SK-N-MC (cell line): Measurements from ENCODE around the gene E2F3.

Source experiments
- EZH2 ChIP-seq: fragments of 200-600 bp; sonication (generic); IDR thresholded peaks from one replicate; pipeline ENCODE4 v1.6.1; 2017; ENCODE audit warnings: antibody characterized with exemption
- FOXP2 ChIP-seq: optimal IDR thresholded peaks from 2 replicates; pipeline ENCODE3; 2011; ENCODE audit warnings: mild to moderate bottlenecking, moderate library complexity; ENCODE audit not compliant: insufficient read depth; ENCODE audit errors: extremely low read length, control extremely low read depth
- POLR2AphosphoS5 ChIP-seq: IDR thresholded peaks from 2 replicates; pipeline ENCODE4 v1.6.1; 2012; ENCODE audit warnings: mild to moderate bottlenecking, low read depth, low read length, borderline replicate concordance

DNA sequence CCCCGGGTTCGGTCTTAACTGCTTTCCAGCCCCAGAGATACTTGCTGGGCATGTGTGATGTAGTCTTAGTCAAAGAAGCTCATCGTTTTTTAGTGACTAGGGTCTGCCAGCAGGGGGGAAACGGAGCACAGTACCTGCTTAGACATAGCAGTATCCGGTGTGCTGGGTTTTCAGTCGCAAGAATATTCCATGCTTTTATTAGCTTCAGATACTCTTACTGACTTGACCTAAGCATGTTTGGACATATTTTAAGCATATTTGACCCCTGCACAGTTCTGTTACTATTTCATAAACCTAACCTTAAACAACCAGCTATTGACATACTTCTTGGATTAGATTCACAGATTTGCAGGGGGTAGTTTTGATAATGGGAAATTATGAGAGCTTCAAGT, 3.0 kb downstream of the E2F3 start:
- no peak for TF ChIP-seq EZH2
- TF ChIP-seq POLR2AphosphoS5 = no peak
- TF ChIP-seq FOXP2 = no peak
